ACC112 (cell line): Measurements from ENCODE around the gene EXOC3.

Experiments
- H2AFZ ChIP-seq: fragments of 200-600 bp; sonication (generic); one replicate; pipeline ENCODE4 v1.6.0; 2017; ENCODE audit warnings: antibody characterized with exemption, low read length; ENCODE audit not compliant: unreplicated experiment
- H3K27ac ChIP-seq: fragments of 200-600 bp; sonication (generic); 2 replicates; pipeline ENCODE4 v1.5.1; 2014; ENCODE audit warnings: low read depth, mild to moderate bottlenecking, antibody characterized with exemption, low read length, moderate library complexity
- H3K27me3 ChIP-seq: fragments of 200-600 bp; sonication (generic); 2 replicates; pipeline ENCODE4 v1.6.1; 2014; ENCODE audit warnings: mild to moderate bottlenecking, antibody characterized with exemption, low read length, moderate library complexity, mixed read lengths; ENCODE audit not compliant: insufficient read depth
- H3K36me3 ChIP-seq: fragments of 200-600 bp; sonication (generic); 2 replicates; pipeline ENCODE4 v1.6.1; 2016; ENCODE audit warnings: mild to moderate bottlenecking, antibody characterized with exemption, low read length, moderate library complexity, mixed read lengths; ENCODE audit not compliant: insufficient read depth
- H3K4me1 ChIP-seq: fragments of 200-600 bp; sonication (generic); one replicate; pipeline ENCODE4 v1.6.1; 2016; ENCODE audit warnings: low read length, mixed read lengths; ENCODE audit not compliant: insufficient read depth, unreplicated experiment, control insufficient read depth
- H3K4me3 ChIP-seq: fragments of 200-600 bp; sonication (generic); 2 replicates; pipeline ENCODE4 v1.5.1; 2014; ENCODE audit warnings: mild to moderate bottlenecking, low read depth, low read length
- H3K79me2 ChIP-seq: fragments of 200-600 bp; sonication (generic); one replicate; pipeline ENCODE4 v1.6.0; 2016; ENCODE audit warnings: low read length; ENCODE audit not compliant: control insufficient read depth, unreplicated experiment, insufficient read depth

The EXOC3 gene

DNA sequence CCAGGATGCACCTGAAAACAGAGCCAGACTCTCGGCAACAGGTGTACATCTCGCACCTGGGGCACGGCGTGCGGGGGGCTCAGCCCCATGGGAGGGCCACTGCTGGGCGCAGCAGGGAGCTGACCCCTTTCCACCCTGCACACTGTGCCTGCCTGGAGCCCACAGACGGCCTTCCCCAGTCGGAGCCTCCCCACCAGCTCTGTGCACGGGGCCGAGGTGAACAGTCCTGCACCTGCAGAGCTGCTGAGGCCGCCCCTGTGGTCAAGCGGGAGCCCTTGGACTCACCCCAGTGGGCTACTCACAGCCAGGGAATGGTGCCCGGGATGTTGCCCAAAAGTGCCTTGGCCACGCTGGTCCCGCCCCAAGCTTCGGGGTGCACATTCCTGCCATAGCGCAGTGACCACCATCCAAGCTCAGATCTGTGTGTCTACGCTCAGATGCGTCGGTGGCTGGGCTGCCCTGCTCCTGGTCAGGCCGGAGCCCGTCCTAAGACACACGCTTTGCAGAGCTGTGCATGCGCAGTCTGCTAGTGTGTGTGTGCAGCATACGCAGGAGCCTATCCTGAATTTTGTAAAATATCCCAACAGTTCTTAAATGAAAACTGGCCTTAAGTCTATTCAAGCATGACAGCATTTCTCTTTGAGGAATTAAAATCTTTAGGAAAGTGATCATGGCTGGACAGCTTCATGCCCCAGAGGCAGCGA, 8.4 kb upstream of the EXOC3 start:
- Histone ChIP-seq H3K4me1 (peaks cover 11% of the 10 kb centered on the region), H3K27me3 (no peaks in the 10 kb centered on the region), H3K36me3 (no peaks in the 10 kb centered on the region), H2AFZ (no peak overlapping the region), H3K27ac (no peak overlapping the region), H3K79me2 (no peaks in the 10 kb centered on the region), H3K4me3 (no peak overlapping the region)

DNA sequence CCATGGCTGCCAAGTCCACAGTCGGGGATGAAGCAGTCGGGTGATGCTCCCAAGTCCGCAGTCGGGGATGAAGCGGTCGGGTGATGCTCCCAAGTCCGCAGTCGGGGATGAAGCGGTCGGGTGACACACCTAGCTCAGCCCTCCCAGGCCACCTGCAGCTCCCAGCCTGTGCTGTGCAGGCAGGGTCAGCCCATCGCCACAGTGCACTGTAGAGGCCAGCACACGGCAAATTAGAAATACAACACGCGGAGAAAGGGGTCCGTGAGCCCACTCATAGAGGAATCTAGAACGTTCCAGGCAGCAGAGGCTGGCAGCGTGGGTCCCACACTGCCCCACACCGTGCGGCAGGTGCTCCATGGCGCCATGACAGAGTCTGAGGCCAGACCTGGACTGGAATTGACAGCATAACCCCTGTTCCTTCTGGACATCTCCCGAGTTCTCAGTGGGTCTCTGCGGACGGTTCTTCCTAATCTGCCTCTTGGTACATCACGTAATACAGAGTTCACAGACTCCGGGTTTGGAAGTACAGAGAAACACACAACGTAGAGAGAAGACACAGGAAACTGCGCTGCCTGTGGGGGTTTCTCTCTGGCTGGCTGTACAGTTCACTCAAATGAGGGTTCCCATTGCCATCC, 7.7 kb upstream of the EXOC3 start:
- no peak overlapping the region for H2AFZ ChIP-seq
- no peaks in the 10 kb centered on the region for H3K79me2 ChIP-seq
- no peaks in the 10 kb centered on the region for H3K27me3 ChIP-seq
- no peak overlapping the region for H3K27ac ChIP-seq
- H3K4me3 ChIP-seq, result no peak overlapping the region
- no peaks in the 10 kb centered on the region for H3K36me3 ChIP-seq
- peaks cover 4% of the 10 kb centered on the region for H3K4me1 ChIP-seq

DNA sequence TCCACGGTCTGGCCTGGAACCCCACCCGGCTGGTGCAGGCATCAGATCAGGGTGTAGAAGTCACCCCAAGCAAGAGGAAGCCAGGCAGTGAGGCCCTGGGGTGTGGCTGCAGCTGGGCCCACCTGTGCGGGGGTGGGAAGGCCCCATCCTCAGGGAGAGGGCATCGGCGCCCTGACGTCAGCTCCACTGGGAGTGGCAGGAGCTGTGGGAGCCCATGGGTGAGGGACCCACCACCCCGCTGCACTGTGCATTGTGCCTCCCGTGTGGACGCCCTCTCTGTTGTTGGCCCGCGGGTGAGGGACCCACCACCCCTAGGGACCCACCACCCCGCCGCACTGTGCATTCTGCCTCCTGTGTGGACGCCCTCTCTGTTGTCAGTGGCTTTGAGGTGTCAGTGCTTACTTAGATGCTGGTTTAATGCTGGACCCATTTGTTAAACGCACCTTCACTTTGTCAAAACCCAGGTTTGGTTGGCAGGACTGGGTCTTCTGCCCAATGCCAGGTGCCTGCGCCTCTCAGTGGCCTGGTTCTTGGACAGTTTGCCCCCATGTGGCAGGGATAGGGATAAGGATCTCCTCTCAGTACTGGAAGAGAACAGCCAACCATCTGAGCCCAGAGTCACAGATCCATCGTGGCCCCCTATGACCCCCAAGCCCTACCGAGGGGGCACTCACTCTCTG, 6.9 kb upstream of the EXOC3 start:
- no peak overlapping the region for H3K4me3 ChIP-seq
- H3K4me1 ChIP-seq, result no peaks in the 10 kb centered on the region
- H3K27ac ChIP-seq, result no peak overlapping the region
- no peaks in the 10 kb centered on the region for H3K27me3 ChIP-seq
- H2AFZ ChIP-seq, result no peak overlapping the region
- no peaks in the 10 kb centered on the region for H3K79me2 ChIP-seq
- no peaks in the 10 kb centered on the region for H3K36me3 ChIP-seq

DNA sequence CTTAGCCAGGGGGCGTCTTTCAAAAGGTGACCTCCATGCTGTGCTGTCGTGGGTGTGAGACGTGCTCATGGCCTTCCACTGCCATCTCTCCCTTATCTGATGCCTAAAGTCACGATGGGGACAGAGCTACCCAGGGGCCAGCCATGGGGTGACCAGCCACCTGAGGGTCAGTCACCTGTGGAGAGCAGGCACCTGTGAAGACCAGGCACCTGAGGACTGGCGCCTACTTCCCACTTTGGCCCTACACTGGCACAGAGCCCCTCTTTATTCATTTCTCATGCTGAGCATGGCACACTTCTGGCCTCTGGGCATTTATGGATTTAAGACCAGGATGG, 6.4 kb upstream of the EXOC3 start:
- H3K4me3 ChIP-seq, result no peak overlapping the region
- no peaks in the 10 kb centered on the region for H3K27me3 ChIP-seq
- H3K27ac ChIP-seq, result no peak overlapping the region
- peaks cover under 1% of the 10 kb centered on the region for H3K4me1 ChIP-seq
- no peak overlapping the region for H2AFZ ChIP-seq
- peaks cover 1% of the 10 kb centered on the region for H3K79me2 ChIP-seq
- no peaks in the 10 kb centered on the region for H3K36me3 ChIP-seq

DNA sequence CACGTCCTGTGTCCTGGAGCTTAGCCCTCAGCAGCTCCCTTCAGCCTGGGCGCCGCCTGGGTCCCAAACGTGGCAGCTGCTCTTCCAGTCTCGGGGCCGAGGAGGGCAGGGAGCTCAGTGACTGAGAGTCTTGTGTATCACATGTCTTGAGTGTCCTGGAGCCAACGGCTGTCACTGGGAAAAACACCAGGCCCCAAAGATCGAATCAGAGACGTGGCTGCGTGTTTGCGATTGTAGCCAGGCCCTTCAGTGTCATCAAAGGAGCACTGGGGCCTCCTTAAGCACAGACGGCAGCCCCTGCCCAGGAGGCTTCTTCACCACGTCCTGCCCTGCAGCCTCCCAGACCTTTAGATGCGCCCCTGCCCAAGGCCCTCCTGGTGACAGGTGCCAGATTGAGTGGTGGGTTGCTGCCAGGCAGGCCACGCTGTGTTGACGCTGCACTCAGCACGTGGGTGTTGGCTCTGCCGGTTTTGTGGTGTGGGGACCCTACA, 5.7 kb upstream of the EXOC3 start:
- Histone ChIP-seq H3K4me3 (no peak overlapping the region), H3K4me1 (peaks cover 6% of the 10 kb centered on the region), H2AFZ (no peak overlapping the region), H3K79me2 (peaks cover 8% of the 10 kb centered on the region), H3K27me3 (no peaks in the 10 kb centered on the region), H3K27ac (no peak overlapping the region), H3K36me3 (no peaks in the 10 kb centered on the region)

DNA sequence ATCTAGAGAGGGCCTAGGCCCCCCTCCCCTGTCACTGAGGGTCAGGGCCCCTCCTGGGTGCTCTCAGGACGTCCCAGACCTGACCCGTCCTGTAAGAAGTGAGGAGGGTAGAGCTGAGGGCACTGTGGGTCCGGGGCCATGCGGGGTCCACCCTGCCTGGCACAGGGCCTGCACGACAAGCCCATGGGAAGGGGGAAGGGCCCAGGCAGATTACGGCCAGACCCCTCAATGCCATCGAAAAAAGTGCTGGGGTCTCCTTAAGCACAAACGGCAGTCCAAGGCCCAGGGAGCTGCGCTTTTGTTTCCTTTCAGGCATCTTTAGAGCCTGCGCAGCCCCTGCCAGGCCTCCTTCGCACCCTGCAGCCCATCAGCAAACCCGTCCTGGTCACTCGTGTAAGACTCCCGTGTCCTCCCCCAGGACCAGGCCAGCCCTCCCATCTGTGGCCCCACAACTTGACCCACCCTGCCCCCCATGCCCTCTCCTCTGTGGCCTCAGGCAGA, 4.4 kb upstream of the EXOC3 start:
- H3K79me2 ChIP-seq, result peaks cover 18% of the 10 kb centered on the region

DNA sequence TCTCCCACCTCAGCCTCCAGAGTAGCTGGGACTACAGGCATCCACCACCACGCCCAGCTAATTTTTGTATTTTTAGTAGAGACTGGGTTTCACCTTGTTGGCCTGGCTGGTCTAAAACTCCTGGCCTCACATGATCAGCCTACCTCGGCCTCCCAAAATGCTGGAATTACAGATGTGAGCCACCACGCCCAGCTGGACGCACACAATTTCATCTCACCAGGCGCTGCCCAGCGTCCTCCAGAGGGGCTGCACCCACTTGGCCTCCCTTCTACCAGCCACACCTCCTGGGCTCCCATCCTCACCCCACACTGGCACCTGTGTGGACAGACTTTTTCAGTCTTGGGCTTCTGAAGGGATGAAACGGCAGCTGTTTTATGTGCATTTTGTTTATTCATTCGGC, 3.8 kb upstream of the EXOC3 start:
- no peaks in the 10 kb centered on the region for H3K36me3 ChIP-seq
- H3K79me2 ChIP-seq, result peaks cover 25% of the 10 kb centered on the region
- no peak overlapping the region for H2AFZ ChIP-seq
- H3K4me3 ChIP-seq, result no peak overlapping the region
- H3K27me3 ChIP-seq, result no peaks in the 10 kb centered on the region
- no peak overlapping the region for H3K27ac ChIP-seq
- H3K4me1 ChIP-seq, result peaks cover 11% of the 10 kb centered on the region

More for the DNA sequence above, 4.4 kb upstream of the EXOC3 start:
- Histone ChIP-seq H3K36me3 (no peaks in the 10 kb centered on the region), H2AFZ (no peak overlapping the region), H3K4me1 (peaks cover 6% of the 10 kb centered on the region), H3K4me3 (no peak overlapping the region), H3K27me3 (no peaks in the 10 kb centered on the region), H3K27ac (no peak overlapping the region)

DNA sequence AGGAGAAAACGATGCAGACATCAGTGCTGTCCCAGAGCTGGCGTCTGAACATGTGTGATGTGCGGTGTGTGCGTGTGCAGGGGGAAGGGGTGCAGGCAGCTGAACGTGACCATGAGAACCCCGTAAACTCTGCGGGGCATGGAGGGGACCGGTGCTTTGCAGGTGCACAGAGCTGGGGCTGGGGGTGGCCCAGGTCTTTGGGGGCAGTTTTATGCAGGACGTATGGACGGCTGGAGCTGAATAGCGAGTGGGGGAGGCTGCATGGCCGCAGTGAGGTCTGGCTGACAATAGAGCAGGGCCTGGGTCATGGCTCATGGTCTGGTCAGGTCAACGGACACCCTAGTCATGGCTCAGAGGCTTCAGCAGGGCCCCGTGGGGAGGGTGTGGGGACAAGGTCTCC, 3.3 kb upstream of the EXOC3 start:
- Histone ChIP-seq H3K27ac (no peak overlapping the region), H3K4me1 (peaks cover 13% of the 10 kb centered on the region), H3K36me3 (no peaks in the 10 kb centered on the region), H3K4me3 (no peak overlapping the region), H3K27me3 (no peaks in the 10 kb centered on the region), H3K79me2 (peaks cover 29% of the 10 kb centered on the region), H2AFZ (no peak overlapping the region)

DNA sequence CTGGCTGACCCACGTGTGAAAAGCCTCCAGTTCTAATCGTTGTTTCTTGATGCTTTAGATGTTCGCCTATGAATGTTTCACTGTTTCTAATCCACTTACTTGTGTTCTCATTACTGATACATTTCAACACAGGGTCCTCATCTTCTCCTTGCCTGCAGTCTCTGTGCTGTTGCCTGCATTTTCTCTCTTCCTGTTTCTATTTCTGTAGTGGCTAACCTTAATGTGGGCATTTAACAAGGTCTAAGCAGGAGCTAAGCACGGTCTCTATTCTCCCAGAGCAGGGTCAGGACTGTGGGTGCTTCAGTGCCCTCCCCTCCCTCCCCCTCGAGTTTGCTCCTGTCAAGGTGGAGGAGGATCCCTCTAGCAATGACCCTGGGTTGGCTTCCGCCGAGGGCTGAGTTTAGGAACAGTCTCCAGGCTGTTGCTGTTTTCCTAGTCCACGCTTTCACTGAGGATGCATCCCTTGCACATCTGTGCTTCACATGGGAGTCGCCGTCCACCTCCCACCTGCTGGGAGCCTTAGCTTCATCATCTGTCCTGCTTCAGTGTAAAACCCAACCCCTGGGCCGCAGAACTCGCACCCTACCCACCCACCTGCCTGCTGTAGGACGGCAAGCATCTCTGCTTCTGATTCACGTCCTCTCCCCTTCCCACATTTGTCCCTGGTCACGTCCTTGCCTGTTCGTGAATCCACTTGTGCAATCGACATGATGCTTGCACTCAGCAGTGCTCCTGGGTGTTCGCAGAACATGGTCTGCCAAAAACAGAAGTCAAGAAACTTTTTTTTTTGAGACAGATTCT, 2.4 kb upstream of the EXOC3 start:
- Histone ChIP-seq H3K79me2 (peaks cover 35% of the 10 kb centered on the region), H3K36me3 (no peaks in the 10 kb centered on the region), H3K4me3 (no peak overlapping the region), H3K27ac (no peak overlapping the region), H3K4me1 (peaks cover 13% of the 10 kb centered on the region), H2AFZ (no peak overlapping the region), H3K27me3 (no peaks in the 10 kb centered on the region)

DNA sequence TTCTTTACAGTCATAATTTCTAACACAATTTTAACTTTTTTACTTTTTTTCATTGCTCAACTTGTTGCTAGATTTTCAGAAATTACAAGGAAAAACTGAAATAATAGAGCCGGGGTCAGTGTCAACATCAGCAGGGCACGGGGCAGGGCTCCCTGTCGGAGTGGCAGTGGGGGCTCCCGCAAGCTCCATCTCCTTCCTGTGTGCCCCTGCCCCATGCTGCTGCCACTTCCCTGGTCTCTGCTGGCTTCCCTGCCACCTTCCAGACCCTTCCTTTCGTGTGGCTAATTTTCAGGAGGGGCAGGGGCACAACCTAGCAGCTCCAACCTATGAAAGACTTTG, 1.0 kb upstream of the EXOC3 start:
- Histone ChIP-seq H3K79me2 (peaks cover 35% of the 10 kb centered on the region), H3K4me3 (peak overlapping the region; percentile 99), H3K4me1 (peaks cover 13% of the 10 kb centered on the region), H2AFZ (peak overlapping the region; percentile 92), H3K27me3 (no peaks in the 10 kb centered on the region), H3K27ac (peak overlapping the region; percentile 78), H3K36me3 (no peaks in the 10 kb centered on the region)
